Ovary (tissue), 9 donors: ENCODE measurements around the gene AGAP2. TPM values are rescaled to one million over a fixed set of nuclear protein-coding genes. Genes with fewer than 3 reads are reported as not detected.

ENCODE experiments used
- DNase-seq, 5 donors: peaks; one replicate each; pipeline ENCODE4 v3.0.0-alpha.2; 2019 to 2020
- H3K27ac ChIP-seq, 2 donors: fragments of 200-600 bp; one replicate each; pipeline versions ENCODE4 v1.5.1 to v1.8.0; 2019 to 2022
- H3K27me3 ChIP-seq: fragments of 200-600 bp; one replicate; pipeline ENCODE4 v1.8.0; 2022
- H3K36me3 ChIP-seq: fragments of 200-600 bp; sonication (generic); one replicate; pipeline ENCODE4 v1.5.1; 2019
- H3K4me1 ChIP-seq: one replicate; pipeline ENCODE4 v1.8.1; 2013; ENCODE audit warnings: mild to moderate bottlenecking, moderate library complexity; ENCODE audit not compliant: insufficient read depth
- H3K4me3 ChIP-seq: fragments of 200-600 bp; sonication (generic); one replicate; pipeline ENCODE4 v1.5.1; 2017
- H3K9me3 ChIP-seq, 2 donors: fragments of 200-600 bp in 1 of 2; sonication (generic) in 1 of 2; one replicate each; pipeline versions ENCODE4 v1.5.1 to v1.8.1; 2013 to 2019; ENCODE audit warnings: mild to moderate bottlenecking in 1 of 2, moderate library complexity in 1 of 2
- CTCF ChIP-seq, 3 donors: fragments of 450-650 bp in 2 of 3; fragments of 200-600 bp in 1 of 3; IDR thresholded peaks; one replicate each; pipeline versions ENCODE4 v1.5.1 to v1.8.0; 2016 to 2022; ENCODE audit warnings: antibody characterized with exemption in 3 of 3, mild to moderate bottlenecking in 1 of 3
- EP300 ChIP-seq: sonication (generic); formaldehyde crosslinking; IDR thresholded peaks from one replicate; pipeline ENCODE4 v1.6.1; 2017; ENCODE audit warnings: antibody characterized with exemption
- POLR2A ChIP-seq: fragments of 450-650 bp; IDR thresholded peaks from one replicate; pipeline ENCODE4 v1.6.1; 2017; ENCODE audit warnings: antibody characterized with exemption, mild to moderate bottlenecking, moderate library complexity
- WGBS, 3 donors: extraction: QIAGEN DNeasy Blood & Tissue Kit in 1 of 3; methylation state at CpG; one replicate each; pipeline versions ENCODE4 v1.1.5 to v1.1.7; 2013 to 2017; 5-methylcytosine and 5-hydroxymethylcytosine counted together
- intact Hi-C, 4 donors: fragments of 100-400 bp; cut with DNase I; formaldehyde crosslinking; loops; one replicate each; pipeline versions ENCODE4 v1.11.0 to v1.15.1; 2022 to 2023
- polyA plus RNA-seq, 2 donors: library from polyadenylated mRNA; stranded (reverse); fragments of 200-250 nt in 1 of 2; fragments of 350-450 nt in 1 of 2; fragmentation: Illumina TruSeq in 1 of 2; extraction: RNeasy Lipid Tissue Mini Kit (QIAGEN cat#74804) in 1 of 2; gene quantifications; one replicate each; pipeline ENCODE4 v1.2.3, GENCODE V29; 2013 to 2014
- total RNA-seq, 7 donors: library from RNA; depleted of rRNA in 2 of 7; stranded (reverse); fragments of >200 nt in 2 of 7; fragmentation: NEBNext Ultra II Directional in 3 of 7; extraction: Animal tissue kit (Norgen Biotek cat#: 25700) in 3 of 7; gene quantifications; one replicate each; pipeline versions ENCODE4 v1.1.0 to v1.2.4, GENCODE V29; 2016 to 2023
- donor health status: DM: no; HTN: no; CAD: no; lungs with moderate emphysema.
- donor health status: DM: no; HTN: no; CAD: no.
- donor health status: Bipolar disorder and iron deficiency.
- donor health status: DM: yes; HTN: yes; CAD: no.
- donor health status: DM: no; HTN: no; CAD: no.
- donor health status: DM: yes; HTN: yes; CAD: no.

Gene AGAP2
- total and polyA plus RNA-seq, 9 donors, result 0.33 to 1.3 (median 0.60) TPM

DNA sequence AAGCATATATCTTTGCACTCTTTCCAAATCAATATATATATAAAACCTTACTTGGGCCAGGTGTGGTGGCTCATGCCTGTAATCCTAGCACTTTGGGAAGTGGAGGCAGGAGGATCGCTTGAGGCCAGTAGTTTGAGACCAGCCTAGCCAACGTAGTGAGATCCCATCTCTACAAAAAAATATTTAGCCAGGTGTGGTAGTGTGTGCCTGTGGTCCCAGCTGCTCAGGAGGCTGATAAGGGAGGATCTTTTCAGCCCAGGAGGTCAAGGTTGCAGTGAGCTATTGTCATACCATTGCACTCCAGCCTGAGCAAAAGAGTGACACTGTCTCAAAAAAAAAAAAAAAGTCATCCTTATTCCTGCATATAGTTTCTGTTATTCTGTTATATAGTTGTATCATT is 30.2 kb downstream of the AGAP2 start:
- WGBS, 3 donors, result 76 to 84% (median 83%) methylated on average over 2 of the region's 2 CpGs
- Histone ChIP-seq H3K36me3 (no peaks in the 10 kb centered on the region), H3K9me3 (no peaks in the 10 kb centered on the region), H3K27me3 (no peaks in the 10 kb centered on the region), H3K27ac (no peak overlapping the region), H3K4me3 (no peak overlapping the region), H3K4me1 (no peaks in the 10 kb centered on the region)
- intact Hi-C loops, result no loop called here
- no peak for DNase-seq
- no peak for TF ChIP-seq EP300
- no peak for TF ChIP-seq CTCF (IDR thresholded peaks at IDR 0.05)
- no peak for TF ChIP-seq POLR2A

DNA sequence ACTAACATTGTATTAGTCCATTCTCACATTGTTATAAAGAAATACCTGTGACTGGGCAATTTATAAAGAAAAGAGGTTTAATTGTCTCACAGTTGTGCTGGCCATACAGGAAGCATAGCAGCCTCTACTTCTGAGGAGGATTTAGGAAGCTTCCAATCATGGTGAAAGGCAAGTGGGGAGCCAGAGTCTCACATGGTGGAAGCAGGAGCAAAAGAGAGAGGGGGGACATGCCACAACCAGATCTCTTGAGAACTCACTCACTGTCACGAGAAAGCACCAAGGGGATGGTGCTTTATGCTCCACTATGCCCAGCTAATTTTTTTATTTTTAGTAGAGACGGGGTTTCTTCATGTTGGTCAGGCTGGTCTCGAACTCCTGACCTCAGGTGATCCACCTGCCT is 31.3 kb downstream of the AGAP2 start:
- WGBS, 3 donors, result 82 to 99% (median 96%) methylated on average over 3 of the region's 3 CpGs
- no peak overlapping the region for H3K27ac ChIP-seq
- no peak for DNase-seq
- H3K36me3 ChIP-seq, result no peaks in the 10 kb centered on the region
- H3K9me3 ChIP-seq, result no peaks in the 10 kb centered on the region
- intact Hi-C loops, result no loop called here
- no peak for TF ChIP-seq POLR2A
- TF ChIP-seq CTCF (IDR thresholded peaks at IDR 0.05), result no peak
- no peak for TF ChIP-seq EP300
- no peaks in the 10 kb centered on the region for H3K4me1 ChIP-seq
- H3K27me3 ChIP-seq, result no peaks in the 10 kb centered on the region
- no peak overlapping the region for H3K4me3 ChIP-seq

DNA sequence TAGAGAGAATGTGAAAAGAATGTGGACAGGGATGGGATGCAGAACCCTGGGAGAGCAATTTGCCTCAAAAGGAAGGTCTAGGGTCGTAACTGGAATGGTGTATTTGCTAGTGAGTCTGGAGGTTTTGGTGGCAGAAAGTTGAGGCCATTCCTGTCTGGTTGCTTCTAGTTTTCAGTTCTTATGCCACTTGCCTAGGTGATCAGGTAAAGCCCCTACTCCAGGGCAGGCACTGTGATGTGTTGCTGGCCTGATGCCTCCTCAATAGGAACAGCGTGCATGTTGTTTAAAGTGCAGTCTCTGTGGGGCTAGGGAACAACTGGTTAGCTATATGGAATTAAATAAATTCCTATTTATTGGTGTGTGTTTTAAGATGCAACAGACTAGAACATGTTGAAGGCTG is 38.2 kb downstream of the AGAP2 start:
- 93 to 97% (median 96%) methylated on average over 2 of the region's 2 CpGs for WGBS, 3 donors
- H3K4me1 ChIP-seq, result no peaks in the 10 kb centered on the region
- no peak for TF ChIP-seq POLR2A
- TF ChIP-seq EP300, result no peak
- no peak for TF ChIP-seq CTCF (IDR thresholded peaks at IDR 0.05)
- no peak for DNase-seq
- no peak overlapping the region for H3K4me3 ChIP-seq
- H3K9me3 ChIP-seq, result no peaks in the 10 kb centered on the region
- H3K27me3 ChIP-seq, result no peaks in the 10 kb centered on the region
- no peak overlapping the region for H3K27ac ChIP-seq
- intact Hi-C loops, result loop anchor here in 1 of 4 donors (5.0 kb wide), 1 partner anchor 1578 kb away; no protein-coding TSS in a partner anchor
- H3K36me3 ChIP-seq, result no peaks in the 10 kb centered on the region

DNA sequence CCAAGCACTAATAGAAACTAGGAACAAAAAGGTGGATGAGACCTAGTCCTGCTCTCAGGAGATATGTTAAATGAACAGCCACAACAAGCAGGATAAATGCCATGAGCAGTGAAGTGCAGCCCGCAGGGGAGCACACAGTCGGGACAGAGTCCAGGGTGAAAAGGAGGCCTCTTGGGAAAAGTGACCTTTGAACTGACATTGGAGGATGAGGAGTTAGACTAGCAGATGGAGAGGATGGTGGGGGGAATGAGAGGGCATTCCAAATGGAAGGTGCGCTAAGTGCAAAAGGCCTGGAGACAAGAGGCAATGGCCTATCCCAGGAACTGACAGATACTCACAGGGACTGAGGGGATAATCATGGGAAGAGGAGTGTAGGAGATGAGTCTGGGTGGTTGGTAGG is 40.1 kb downstream of the AGAP2 start:
- DNase-seq, result no peak
- H3K27me3 ChIP-seq, result no peaks in the 10 kb centered on the region
- intact Hi-C loops, result no loop called here
- no peak overlapping the region for H3K4me3 ChIP-seq
- WGBS, 3 donors, result 95 to 96% (median 96%) methylated on average over 3 of the region's 3 CpGs
- H3K27ac ChIP-seq, result no peak overlapping the region
- no peak for TF ChIP-seq EP300
- no peak for TF ChIP-seq POLR2A
- TF ChIP-seq CTCF (IDR thresholded peaks at IDR 0.05), result no peak
- H3K9me3 ChIP-seq, result no peaks in the 10 kb centered on the region
- peaks cover 2% of the 10 kb centered on the region for H3K4me1 ChIP-seq
- no peaks in the 10 kb centered on the region for H3K36me3 ChIP-seq

DNA sequence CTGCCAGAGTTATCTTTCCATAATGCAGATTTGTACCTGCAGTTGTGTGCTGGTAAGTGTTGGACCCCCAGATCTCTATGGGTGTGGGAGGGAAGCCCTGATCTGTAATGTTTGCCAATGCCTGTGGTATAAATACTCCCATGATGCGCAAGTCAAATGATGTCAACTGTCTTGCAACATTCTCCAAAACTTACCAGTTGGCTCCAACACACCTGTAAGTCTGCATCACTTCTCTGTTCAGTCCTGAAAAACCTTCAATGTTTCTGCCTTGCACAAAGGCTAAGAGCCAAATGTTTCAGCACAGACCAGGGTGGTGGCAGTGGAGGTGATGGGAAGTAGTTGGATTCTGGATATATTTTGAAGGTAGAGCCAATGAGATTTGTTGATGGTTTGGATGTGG is 41.5 kb downstream of the AGAP2 start:
- Histone ChIP-seq H3K4me3 (no peak overlapping the region), H3K27ac (no peak overlapping the region), H3K9me3 (no peaks in the 10 kb centered on the region), H3K27me3 (no peaks in the 10 kb centered on the region), H3K4me1 (peaks cover 4% of the 10 kb centered on the region), H3K36me3 (no peaks in the 10 kb centered on the region)
- TF ChIP-seq EP300 (no peak), POLR2A (no peak), CTCF (IDR thresholded peaks at IDR 0.05) (no peak)
- DNase-seq, result no peak
- intact Hi-C loops, result no loop called here
- WGBS, 3 donors, result 98 to 100% (median 100%) methylated on average over 1 of the region's 1 CpG
